ENCODE measurements around the gene HRK. TPM values are rescaled to one million over a fixed set of nuclear protein-coding genes. Genes with fewer than 3 reads are reported as not detected.

The HRK gene
- total and polyA plus RNA-seq, 8 donors: 0.06 to 0.25 (median 0.18) TPM; not detected in 5

DNA sequence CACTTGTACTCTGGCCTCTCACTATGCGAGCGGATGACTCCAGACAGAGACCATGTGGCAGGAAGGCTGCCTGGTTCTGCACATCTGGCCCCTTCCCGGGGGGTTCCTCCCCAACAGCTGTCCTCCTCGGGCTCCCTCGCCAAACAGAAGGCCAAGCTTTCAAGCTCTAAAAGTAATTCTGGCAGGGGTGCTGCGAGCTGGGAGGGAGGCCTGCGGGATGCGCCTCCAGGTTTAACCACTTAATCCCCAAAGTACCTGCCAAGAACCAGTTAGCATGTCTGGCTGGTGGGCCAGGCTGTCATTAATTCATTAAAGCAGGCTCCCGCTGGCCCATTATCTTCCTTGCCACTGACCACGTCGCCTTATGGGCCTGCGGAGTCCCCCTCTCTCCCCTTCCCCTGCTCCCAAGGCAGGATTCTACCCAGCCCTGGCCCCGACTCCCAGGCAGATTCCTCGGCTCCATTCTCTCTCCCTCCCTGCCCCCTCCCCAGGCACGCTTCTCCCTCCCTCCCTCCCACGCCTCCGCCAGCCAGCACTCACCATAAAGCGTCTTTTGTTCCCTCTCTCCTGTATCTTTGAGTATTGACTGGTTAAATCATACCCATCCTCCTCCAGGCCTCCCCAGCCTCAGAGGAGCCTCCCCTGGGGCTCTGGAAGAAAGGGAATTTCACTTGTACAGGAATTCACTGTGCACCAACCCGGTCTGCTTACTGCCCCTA, 4.9 kb downstream of the HRK start:
- peaks cover 4 to 15% (median 11%) of the 10 kb centered on the region in 4 donors for H3K9me3 ChIP-seq
- peaks cover 17 to 87% (median 54%) of the 10 kb centered on the region in 3 donors for H3K27me3 ChIP-seq
- H3K4me1 ChIP-seq: peaks cover 29 to 31% (median 30%) of the 10 kb centered on the region in 4 donors
- TF ChIP-seq POLR2A (IDR thresholded peaks at IDR 0.05) (no peak), EP300 (IDR thresholded peaks at IDR 0.05) (no peak), POLR2AphosphoS5 (IDR thresholded peaks at IDR 0.05) (no peak)
- TF ChIP-seq, protein P1, sequence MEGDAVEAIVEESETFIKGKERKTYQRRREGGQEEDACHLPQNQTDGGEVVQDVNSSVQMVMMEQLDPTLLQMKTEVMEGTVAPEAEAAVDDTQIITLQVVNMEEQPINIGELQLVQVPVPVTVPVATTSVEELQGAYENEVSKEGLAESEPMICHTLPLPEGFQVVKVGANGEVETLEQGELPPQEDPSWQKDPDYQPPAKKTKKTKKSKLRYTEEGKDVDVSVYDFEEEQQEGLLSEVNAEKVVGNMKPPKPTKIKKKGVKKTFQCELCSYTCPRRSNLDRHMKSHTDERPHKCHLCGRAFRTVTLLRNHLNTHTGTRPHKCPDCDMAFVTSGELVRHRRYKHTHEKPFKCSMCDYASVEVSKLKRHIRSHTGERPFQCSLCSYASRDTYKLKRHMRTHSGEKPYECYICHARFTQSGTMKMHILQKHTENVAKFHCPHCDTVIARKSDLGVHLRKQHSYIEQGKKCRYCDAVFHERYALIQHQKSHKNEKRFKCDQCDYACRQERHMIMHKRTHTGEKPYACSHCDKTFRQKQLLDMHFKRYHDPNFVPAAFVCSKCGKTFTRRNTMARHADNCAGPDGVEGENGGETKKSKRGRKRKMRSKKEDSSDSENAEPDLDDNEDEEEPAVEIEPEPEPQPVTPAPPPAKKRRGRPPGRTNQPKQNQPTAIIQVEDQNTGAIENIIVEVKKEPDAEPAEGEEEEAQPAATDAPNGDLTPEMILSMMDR (IDR thresholded peaks at IDR 0.05): no peak
- 15 to 31% (median 20%) methylated on average over 17 to 19 of the region's 19 CpGs for WGBS, 5 donors
- peak in 1 of 2 donors; percentile 63 for DNase-seq
- H3K36me3 ChIP-seq: no peaks in the 10 kb centered on the region
- H3K27ac ChIP-seq: no peak overlapping the region
- intact Hi-C loops (cut with DNase I; ENCODE audit: low total_unique reads): no loop called here
- H3K4me3 ChIP-seq: no peak overlapping the region

- H3K27ac ChIP-seq: no peak overlapping the region
- H3K4me1 ChIP-seq: peaks cover 12 to 14% (median 13%) of the 10 kb centered on the region in 4 donors
- no peak overlapping the region for H3K4me3 ChIP-seq
- intact Hi-C loops (cut with DNase I; ENCODE audit: low total_unique reads): no loop called here
- no peak for TF ChIP-seq EP300 (IDR thresholded peaks at IDR 0.05)
- no peak for TF ChIP-seq POLR2AphosphoS5 (IDR thresholded peaks at IDR 0.05)
- TF ChIP-seq, protein P1 (IDR thresholded peaks at IDR 0.05): no peak
- TF ChIP-seq POLR2A (IDR thresholded peaks at IDR 0.05): no peak
- H3K9me3 ChIP-seq: peaks cover 4 to 15% (median 11%) of the 10 kb centered on the region in 4 donors
- H3K27me3 ChIP-seq: peaks cover 13 to 69% (median 37%) of the 10 kb centered on the region in 3 donors
- no peak for DNase-seq
- H3K36me3 ChIP-seq: no peaks in the 10 kb centered on the region
- WGBS, 5 donors: 82 to 94% (median 92%) methylated on average over 4 of the region's 4 CpGs
Measured at GRCh38 chr12:116874324-116874995, 6.8 kb downstream of the HRK start.

DNA sequence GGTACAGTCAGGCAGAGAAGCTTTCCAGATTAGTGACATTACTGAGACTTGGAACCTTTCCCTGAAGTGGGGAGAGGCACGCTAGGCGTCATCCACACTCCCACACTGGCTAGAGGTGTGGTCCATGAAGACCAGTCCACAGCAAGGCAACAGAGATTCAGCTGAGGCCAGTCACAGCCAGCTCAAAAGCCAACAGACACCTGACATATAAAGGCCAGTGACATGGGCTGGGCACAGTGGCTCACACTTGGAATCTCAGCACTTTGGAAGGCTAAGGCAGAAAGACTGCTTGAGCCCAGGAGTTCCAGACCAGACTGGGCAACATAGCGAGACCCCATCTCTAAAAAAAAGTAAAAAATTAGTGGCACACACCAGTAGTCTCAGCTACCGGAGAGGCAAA, 10.9 kb downstream of the HRK start:
- no peak overlapping the region for H3K27ac ChIP-seq
- WGBS, 5 donors: 65 to 81% (median 71%) methylated on average over 4 of the region's 4 CpGs
- TF ChIP-seq, protein P1 (IDR thresholded peaks at IDR 0.05): no peak
- TF ChIP-seq EP300 (IDR thresholded peaks at IDR 0.05) (no peak), POLR2A (IDR thresholded peaks at IDR 0.05) (no peak), POLR2AphosphoS5 (IDR thresholded peaks at IDR 0.05) (no peak)
- intact Hi-C loops (cut with DNase I; ENCODE audit: low total_unique reads): no loop called here
- H3K36me3 ChIP-seq: no peaks in the 10 kb centered on the region
- H3K9me3 ChIP-seq: peaks cover 4 to 14% (median 11%) of the 10 kb centered on the region in 4 donors
- H3K27me3 ChIP-seq: peaks cover 0 to 27% (median 0%) of the 10 kb centered on the region in 3 donors
- no peak for DNase-seq
- H3K4me1 ChIP-seq: no peaks in the 10 kb centered on the region
- H3K4me3 ChIP-seq: no peak overlapping the region

DNA sequence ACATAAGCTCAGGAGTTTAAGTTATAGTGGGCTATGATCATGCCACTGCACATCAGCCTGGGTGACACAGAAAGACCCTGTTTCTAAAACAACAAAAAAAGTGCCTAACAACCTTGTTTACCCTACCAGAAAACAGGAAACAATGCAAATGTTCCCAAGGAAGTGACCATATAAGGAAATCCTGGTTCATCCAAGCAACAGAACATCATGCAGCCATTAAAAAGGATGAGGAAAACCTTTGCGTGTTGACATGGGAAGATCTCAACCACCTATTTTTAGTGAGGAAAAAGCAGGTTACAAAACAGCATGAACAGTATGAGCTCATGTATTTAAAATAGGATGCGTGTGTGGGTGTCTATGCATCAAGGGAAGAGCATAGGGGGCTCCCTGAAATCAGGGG, 13.7 kb downstream of the HRK start:
- no peak overlapping the region for H3K4me3 ChIP-seq
- WGBS, 5 donors: 83 to 99% (median 90%) methylated on average over 2 of the region's 2 CpGs
- intact Hi-C loops (cut with DNase I; ENCODE audit: low total_unique reads): no loop called here

More for the DNA sequence above, 13.7 kb downstream of the HRK start:
- Histone ChIP-seq H3K27ac (no peak overlapping the region), H3K9me3 (no peaks in the 10 kb centered on the region), H3K4me1 (no peaks in the 10 kb centered on the region), H3K36me3 (no peaks in the 10 kb centered on the region), H3K27me3 (peaks cover 0 to 16% (median 0%) of the 10 kb centered on the region in 3 donors)
- no peak for DNase-seq
- TF ChIP-seq POLR2A (IDR thresholded peaks at IDR 0.05): no peak
- TF ChIP-seq POLR2AphosphoS5 (IDR thresholded peaks at IDR 0.05): no peak
- TF ChIP-seq, protein P1 (IDR thresholded peaks at IDR 0.05): no peak
- TF ChIP-seq EP300 (IDR thresholded peaks at IDR 0.05): no peak

Data from stomach (tissue), 9 donors.